ENCODE results near the gene PTGS1.

GRCh38 chr9:122350577-122351355 is 20.1 kb upstream of the PTGS1 start:
- TF ChIP-seq CTCF (conservative IDR thresholded peaks at IDR 0.05; ENCODE audit: low read length) (peak; percentile 98), EZH2phosphoT487 (IDR thresholded peaks at IDR 0.05; ENCODE audit: borderline replicate concordance) (no peak)

Measured in Loucy (cell line).